Prostate gland (tissue), 2 donors: ENCODE results near the gene CHRNG. TPM values are rescaled to one million over a fixed set of nuclear protein-coding genes. Genes with fewer than 3 reads are reported as not detected.

Experiments
- DNase-seq: peaks from one replicate; pipeline ENCODE4 v3.0.0-alpha.2; 2019; ENCODE audit warnings: low spot score
- H3K27ac ChIP-seq, 2 donors: fragments of 200-600 bp; sonication (generic); 2 replicates each; pipeline ENCODE4 v1.5.1; 2017 to 2019
- H3K27me3 ChIP-seq: fragments of 200-600 bp; sonication (generic); replicated peaks from 2 replicates; pipeline ENCODE4 v1.5.1; 2019; ENCODE audit not compliant: insufficient read depth
- H3K36me3 ChIP-seq, 2 donors: fragments of 200-600 bp; sonication (generic); 1 replicate in 1 of 2; 2 replicates in 1 of 2; pipeline versions ENCODE4 v1.5.1 to v1.8.1; 2017 to 2019
- H3K4me1 ChIP-seq: fragments of 200-600 bp; sonication (generic); replicated peaks from 2 replicates; pipeline ENCODE4 v1.5.1; 2019
- H3K4me3 ChIP-seq, 2 donors: fragments of 200-600 bp; sonication (generic); 2 replicates each; pipeline ENCODE4 v1.5.1; 2017 to 2019
- H3K9me3 ChIP-seq: fragments of 200-600 bp; sonication (generic); 2 replicates; pipeline ENCODE4 v1.5.1; 2017
- CTCF ChIP-seq, 4 experiments: fragments of 200-600 bp in 2 of 4; fragments of 450-650 bp in 2 of 4; sonication (generic) in 2 of 4; IDR thresholded peaks; 1 replicate in 3 of 4; 2 replicates in 1 of 4; pipeline ENCODE4 v1.5.1; 2016 to 2019; ENCODE audit warnings: antibody characterized with exemption in 4 of 4, mild to moderate bottlenecking in 2 of 4, moderate library complexity in 2 of 4
- POLR2A ChIP-seq: fragments of 450-650 bp; IDR thresholded peaks from one replicate; pipeline ENCODE4 v1.6.1; 2016; ENCODE audit warnings: antibody characterized with exemption, mild to moderate bottlenecking
- POLR2AphosphoS5 ChIP-seq: sonication (generic); formaldehyde crosslinking; IDR thresholded peaks from one replicate; pipeline ENCODE4 v1.6.1; 2017; ENCODE audit warnings: antibody characterized with exemption
- WGBS: methylation state at CpG from one replicate; pipeline ENCODE4 v1.1.5; 2018; 5-methylcytosine and 5-hydroxymethylcytosine counted together
- intact Hi-C: fragments of 100-400 bp; cut with DNase I; formaldehyde crosslinking; loops from one replicate; pipeline ENCODE4 v1.14.2; 2022
- total RNA-seq, 2 donors: library from RNA; depleted of rRNA; stranded (reverse); fragments of >200 nt; gene quantifications; one replicate each; pipeline ENCODE4 v1.1.0, GENCODE V29; 2016

Gene CHRNG, protein sequence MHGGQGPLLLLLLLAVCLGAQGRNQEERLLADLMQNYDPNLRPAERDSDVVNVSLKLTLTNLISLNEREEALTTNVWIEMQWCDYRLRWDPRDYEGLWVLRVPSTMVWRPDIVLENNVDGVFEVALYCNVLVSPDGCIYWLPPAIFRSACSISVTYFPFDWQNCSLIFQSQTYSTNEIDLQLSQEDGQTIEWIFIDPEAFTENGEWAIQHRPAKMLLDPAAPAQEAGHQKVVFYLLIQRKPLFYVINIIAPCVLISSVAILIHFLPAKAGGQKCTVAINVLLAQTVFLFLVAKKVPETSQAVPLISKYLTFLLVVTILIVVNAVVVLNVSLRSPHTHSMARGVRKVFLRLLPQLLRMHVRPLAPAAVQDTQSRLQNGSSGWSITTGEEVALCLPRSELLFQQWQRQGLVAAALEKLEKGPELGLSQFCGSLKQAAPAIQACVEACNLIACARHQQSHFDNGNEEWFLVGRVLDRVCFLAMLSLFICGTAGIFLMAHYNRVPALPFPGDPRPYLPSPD
- not detected for total RNA-seq

- no peaks in the 10 kb centered on the region for H3K9me3 ChIP-seq
- H3K27me3 ChIP-seq = no peaks in the 10 kb centered on the region
- intact Hi-C loops = no loop called here
- no peak within 1 kb of the TSS for H3K27ac ChIP-seq
- no peak within 1 kb of the TSS for H3K4me3 ChIP-seq
- TF ChIP-seq POLR2AphosphoS5 = no peak
- TF ChIP-seq POLR2A = no peak
- TF ChIP-seq CTCF (IDR thresholded peaks at IDR 0.05) = no peak
- no peaks in the 10 kb centered on the region for H3K36me3 ChIP-seq
- 37% methylated on average over 23 of the region's 23 CpGs for WGBS
- DNase-seq = no peak
- no peaks in the 10 kb centered on the region for H3K4me1 ChIP-seq
Observed at GRCh38 chr2:232539298-232540231, at the start of gene CHRNG. TSS of gene CHRNG (plus strand) at chr2:232539692. CDS start at chr2:232539748, 56 bp downstream.

DNA sequence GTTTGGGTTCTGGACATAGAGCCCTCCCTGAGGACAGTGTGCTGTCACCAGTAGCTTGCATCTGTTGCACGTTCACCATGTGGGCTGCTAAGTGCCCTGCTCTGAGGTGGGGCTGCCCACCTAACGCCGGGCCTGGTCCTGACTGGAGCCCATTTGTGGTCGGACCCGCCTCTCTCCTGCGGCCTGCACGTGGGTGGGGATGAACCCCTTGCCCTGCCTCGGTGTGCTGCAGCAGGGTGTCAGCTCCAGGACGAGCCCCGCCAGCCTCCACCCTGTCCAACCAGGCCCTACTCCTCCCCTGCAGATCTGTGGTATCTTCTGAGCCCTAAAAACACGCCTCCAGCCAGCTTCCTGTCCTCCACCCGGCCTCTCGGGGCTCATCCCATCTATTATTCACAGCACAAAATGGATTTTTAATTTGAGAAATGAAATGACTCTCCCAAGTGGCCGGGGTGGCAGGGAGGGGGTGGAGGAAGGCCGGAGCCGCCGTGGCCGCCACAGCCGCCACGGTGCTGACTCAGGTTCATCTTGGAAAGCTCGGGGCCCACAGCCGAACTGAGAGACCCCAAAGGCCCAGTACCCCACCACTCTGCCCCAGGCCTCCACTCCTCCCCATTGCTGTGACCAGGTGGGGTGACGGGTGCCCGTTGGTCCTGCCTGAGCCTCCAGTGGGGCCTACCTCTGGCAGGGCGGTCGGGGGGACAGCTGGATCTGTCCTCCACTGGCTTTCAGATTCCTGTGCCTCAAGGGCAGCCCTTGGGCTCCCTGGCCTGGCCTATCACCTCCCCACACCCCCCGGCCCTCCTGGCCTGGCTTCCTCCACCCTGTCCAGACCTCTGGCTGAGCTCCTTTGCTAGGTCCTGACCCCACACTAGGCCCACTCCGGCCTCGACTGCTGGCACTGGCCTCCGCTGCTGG, 49.0 kb upstream of the CHRNG start:
- peaks cover 5% of the 10 kb centered on the region for H3K4me1 ChIP-seq
- no peak overlapping the region for H3K27ac ChIP-seq
- TF ChIP-seq CTCF (IDR thresholded peaks at IDR 0.05) (no peak), POLR2A (no peak), POLR2AphosphoS5 (no peak)
- WGBS = 85% methylated on average over 30 of the region's 30 CpGs
- H3K9me3 ChIP-seq = no peaks in the 10 kb centered on the region
- intact Hi-C loops = no loop called here
- peaks cover 16% of the 10 kb centered on the region for H3K27me3 ChIP-seq
- no peak for DNase-seq
- H3K4me3 ChIP-seq = no peak overlapping the region
- no peaks in the 10 kb centered on the region for H3K36me3 ChIP-seq

GRCh38 chr2:232491139-232491780, 48.2 kb upstream of the CHRNG start:
- H3K27ac ChIP-seq = no peak overlapping the region
- H3K36me3 ChIP-seq = no peaks in the 10 kb centered on the region
- DNase-seq = no peak
- peaks cover 5% of the 10 kb centered on the region for H3K4me1 ChIP-seq
- H3K4me3 ChIP-seq = no peak overlapping the region
- 97% methylated on average over 12 of the region's 12 CpGs for WGBS
- H3K27me3 ChIP-seq = peaks cover 8% of the 10 kb centered on the region
- intact Hi-C loops = no loop called here
- no peak for TF ChIP-seq CTCF (IDR thresholded peaks at IDR 0.05)
- TF ChIP-seq POLR2AphosphoS5 = no peak
- no peak for TF ChIP-seq POLR2A
- no peaks in the 10 kb centered on the region for H3K9me3 ChIP-seq

DNA sequence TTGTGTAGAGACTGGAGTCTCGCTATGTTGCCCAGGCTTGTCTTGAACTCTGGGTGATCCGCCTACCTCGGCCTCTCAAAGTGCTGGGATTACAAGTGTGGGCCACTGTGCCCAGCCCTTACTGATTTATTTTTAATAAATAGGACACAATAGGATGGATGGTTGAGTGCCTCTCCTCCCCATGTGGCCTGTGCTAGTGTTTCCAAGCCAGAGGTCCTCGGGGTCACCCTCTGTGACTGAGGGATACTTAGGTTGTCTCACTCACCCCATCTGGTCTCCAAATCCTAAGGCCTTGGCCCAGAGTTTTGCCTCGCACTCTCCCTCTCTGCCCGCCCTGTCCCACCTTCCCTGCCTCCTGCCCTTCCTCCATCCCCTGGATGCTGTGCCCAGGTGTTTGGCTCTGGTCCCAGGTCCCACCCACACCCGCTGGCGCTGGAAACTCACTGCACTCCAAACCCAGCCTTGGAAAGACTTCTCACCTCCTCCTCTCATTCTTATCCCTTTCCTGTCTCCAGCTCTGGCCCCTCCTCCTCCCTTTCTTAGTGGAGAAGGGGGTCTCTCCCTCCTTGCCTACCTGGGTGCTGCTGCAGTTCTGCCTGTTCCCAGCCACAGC, 47.1 kb upstream of the CHRNG start:
- Histone ChIP-seq H3K27me3 (no peaks in the 10 kb centered on the region), H3K9me3 (no peaks in the 10 kb centered on the region), H3K4me1 (peaks cover under 1% of the 10 kb centered on the region), H3K36me3 (no peaks in the 10 kb centered on the region), H3K4me3 (no peak overlapping the region), H3K27ac (no peak overlapping the region)
- intact Hi-C loops = no loop called here
- no peak for TF ChIP-seq POLR2AphosphoS5
- TF ChIP-seq POLR2A = no peak
- TF ChIP-seq CTCF (IDR thresholded peaks at IDR 0.05) = no peak
- 65% methylated on average over 8 of the region's 8 CpGs for WGBS
- no peak for DNase-seq
